WTC11 (cell line): Measurements from ENCODE around the gene KDM6B. TPM values are rescaled to one million over a fixed set of nuclear protein-coding genes. Genes with fewer than 3 reads are reported as not detected.

Source experiments
- ATAC-seq: fragments of 200-7000 bp; cut with Tn5 transposase; 2 replicates; pipeline ENCODE4 v1.10.0; 2021; ENCODE audit warnings: mild to moderate bottlenecking, moderate library complexity
- CTCF ChIA-PET: fragments of 300-600 bp; sonication (Branson Sonifier 250); formaldehyde crosslinking; loops from one replicate; lab custom pipeline; 2021; ENCODE audit warnings: antibody characterized with exemption; lab: Charles Lee
- POLR2A ChIA-PET: fragments of 350-600 bp; sonication (Branson Sonifier 250); formaldehyde crosslinking; loops from one replicate; lab custom pipeline; 2021; ENCODE audit warnings: antibody characterized with exemption; lab: Charles Lee
- DNase-seq: peaks from one replicate; pipeline ENCODE4 v3.0.0; 2021; ENCODE audit warnings: low spot score
- H3K27ac Mint-ChIP-seq: 2 replicates; pipeline ENCODE4 v1.8.0; 2021; ENCODE audit warnings: mixed read lengths
- H3K27me3 Mint-ChIP-seq: 2 replicates; pipeline ENCODE4 v1.8.0; 2021; ENCODE audit warnings: low read depth, mild to moderate bottlenecking, moderate library complexity, mixed read lengths
- H3K36me3 Mint-ChIP-seq: 2 replicates; pipeline ENCODE4 v1.8.0; 2021; ENCODE audit warnings: mixed read lengths
- H3K4me1 Mint-ChIP-seq: 2 replicates; pipeline ENCODE4 v1.8.0; 2022; ENCODE audit warnings: mixed read lengths
- H3K4me3 Mint-ChIP-seq: 2 replicates; pipeline ENCODE4 v1.8.0; 2021; ENCODE audit warnings: mild to moderate bottlenecking, moderate library complexity, mixed read lengths
- H3K9me3 Mint-ChIP-seq: 2 replicates; pipeline ENCODE4 v1.8.0; 2021; ENCODE audit warnings: mixed read lengths
- AR ChIP-seq: fragments of 250-450 bp; sonication (Bioruptor Pico); IDR thresholded peaks from 2 replicates; pipeline ENCODE4 v1.9.0; 2021; ENCODE audit warnings: mild to moderate bottlenecking
- ATF2 ChIP-seq: sonication (generic); formaldehyde crosslinking; IDR thresholded peaks from 2 replicates; pipeline ENCODE4 v1.8.1; 2022; ENCODE audit warnings: low read depth, missing genetic modification reagents, borderline replicate concordance
- CTCF ChIP-seq: fragments of 200-600 bp; IDR thresholded peaks from 2 replicates; pipeline ENCODE4 v1.8.0; 2022; ENCODE audit warnings: antibody characterized with exemption
- ESRRA ChIP-seq: sonication (generic); formaldehyde crosslinking; IDR thresholded peaks from 2 replicates; pipeline ENCODE4 v1.8.1; 2022; ENCODE audit warnings: mild to moderate bottlenecking, missing genetic modification reagents, borderline replicate concordance
- FOXJ3 ChIP-seq: sonication (generic); formaldehyde crosslinking; IDR thresholded peaks from 2 replicates; pipeline ENCODE4 v1.9.0; 2021; ENCODE audit warnings: missing genetic modification reagents, mild to moderate bottlenecking, borderline replicate concordance
- GTF2I ChIP-seq: fragments of 250-450 bp; sonication (Bioruptor Pico); conservative IDR thresholded peaks from 2 replicates; pipeline ENCODE4 v1.4.0; 2021; ENCODE audit warnings: mild to moderate bottlenecking
- HMGA2 ChIP-seq: fragments of 250-450 bp; sonication (Bioruptor Pico); IDR thresholded peaks from 2 replicates; pipeline ENCODE4 v1.4.0; 2021; ENCODE audit warnings: mild to moderate bottlenecking, moderate library complexity
- IRF2 ChIP-seq: sonication (generic); formaldehyde crosslinking; IDR thresholded peaks from 2 replicates; pipeline ENCODE4 v1.8.0; 2022; ENCODE audit warnings: low read depth, missing genetic modification reagents, borderline replicate concordance
- JAZF1 ChIP-seq: fragments of 250-450 bp; sonication (Bioruptor Pico); IDR thresholded peaks from 2 replicates; pipeline ENCODE4 v1.9.0; 2021; ENCODE audit warnings: moderate library complexity, mild to moderate bottlenecking, inconsistent platforms
- KAT7 ChIP-seq: sonication (generic); formaldehyde crosslinking; IDR thresholded peaks from 2 replicates; pipeline ENCODE4 v1.8.1; 2023; ENCODE audit warnings: missing genetic modification reagents, mild to moderate bottlenecking, borderline replicate concordance
- NR2C2 ChIP-seq: sonication (generic); formaldehyde crosslinking; IDR thresholded peaks from 2 replicates; pipeline ENCODE4 v1.8.0; 2022; ENCODE audit warnings: mild to moderate bottlenecking, missing genetic modification reagents
- PRRX2 ChIP-seq: fragments of 250-450 bp; sonication (Bioruptor Pico); IDR thresholded peaks from 2 replicates; pipeline ENCODE4 v1.8.0; 2021; ENCODE audit warnings: mild to moderate bottlenecking
- RELA ChIP-seq: sonication (generic); formaldehyde crosslinking; IDR thresholded peaks from 2 replicates; pipeline ENCODE4 v1.8.1; 2022; ENCODE audit warnings: missing genetic modification reagents, mild to moderate bottlenecking, borderline replicate concordance
- SP1 ChIP-seq: sonication (generic); formaldehyde crosslinking; conservative IDR thresholded peaks from 2 replicates; pipeline ENCODE4 v1.8.1; 2022; ENCODE audit warnings: missing genetic modification reagents
- TCF7 ChIP-seq: sonication (generic); formaldehyde crosslinking; IDR thresholded peaks from 2 replicates; pipeline ENCODE4 v1.8.0; 2022; ENCODE audit warnings: mild to moderate bottlenecking, low read depth, missing genetic modification reagents, moderate library complexity
- TEAD4 ChIP-seq: sonication (generic); formaldehyde crosslinking; IDR thresholded peaks from 2 replicates; pipeline ENCODE4 v1.8.0; 2022; ENCODE audit warnings: mild to moderate bottlenecking, missing genetic modification reagents
- USF1 ChIP-seq: sonication (generic); formaldehyde crosslinking; IDR thresholded peaks from 2 replicates; pipeline ENCODE4 v1.8.0; 2022; ENCODE audit warnings: mild to moderate bottlenecking, missing genetic modification reagents
- ZNF512 ChIP-seq: sonication (generic); formaldehyde crosslinking; IDR thresholded peaks from 2 replicates; pipeline ENCODE4 v1.8.1; 2022; ENCODE audit warnings: missing genetic modification reagents, borderline replicate concordance
- ZSCAN18 ChIP-seq: fragments of 250-450 bp; sonication (Bioruptor Pico); IDR thresholded peaks from 2 replicates; pipeline ENCODE4 v2.1.2; 2022; ENCODE audit warnings: mild to moderate bottlenecking, moderate library complexity
- total RNA-seq: library from RNA; stranded (reverse); gene quantifications from 3 replicates; pipeline ENCODE4 v1.2.3, GENCODE V29; 2021

Gene KDM6B
- total RNA-seq, 1 experiment from 2014 or later, result 13.2 TPM

GRCh38 chr17:7825206-7825990, 8.6 kb upstream of the KDM6B start:
- peaks cover 60% of the 10 kb centered on the region for H3K27me3 Mint-ChIP-seq
- H3K9me3 Mint-ChIP-seq, result no peaks in the 10 kb centered on the region
- CTCF ChIA-PET, result interaction anchor here (0.5 to 4.1 kb wide), 17 partner anchors 8 to 889 kb away, joined by 3 to 62 read pairs (median 4); partner anchors contain the start of genes CYB5D1, GUCY2D, KDM6B and NAA38
- no peak for TF ChIP-seq PRRX2 (CRISPR knock-in tag)
- TF ChIP-seq SP1, result no peak
- no peak for TF ChIP-seq HMGA2 (CRISPR knock-in tag)
- TF ChIP-seq NR2C2, result no peak
- no peak for TF ChIP-seq IRF2 (CRISPR knock-in tag)
- TF ChIP-seq ZNF512 (CRISPR knock-in tag), result no peak
- no peak for TF ChIP-seq ZSCAN18 (CRISPR knock-in tag)
- no peak for TF ChIP-seq TCF7 (CRISPR knock-in tag)
- TF ChIP-seq USF1 (CRISPR knock-in tag), result no peak
- no peak for TF ChIP-seq ATF2 (CRISPR knock-in tag)
- no peak for TF ChIP-seq JAZF1 (CRISPR knock-in tag)
- TF ChIP-seq GTF2I (CRISPR knock-in tag), result no peak
- no peak for TF ChIP-seq AR (CRISPR knock-in tag)
- no peak for TF ChIP-seq ESRRA (CRISPR knock-in tag)
- no peak for TF ChIP-seq CTCF
- no peak for TF ChIP-seq TEAD4 (CRISPR knock-in tag)
- TF ChIP-seq KAT7 (CRISPR knock-in tag), result no peak
- TF ChIP-seq RELA (CRISPR knock-in tag), result no peak
- no peak for TF ChIP-seq FOXJ3 (CRISPR knock-in tag)
- TF ChIP-seq, all 79 proteins: peak for 0
- H3K4me1 Mint-ChIP-seq, result peaks cover 12% of the 10 kb centered on the region
- POLR2A ChIA-PET, result no interaction called here
- no peak for ATAC-seq
- no peak overlapping the region for H3K4me3 Mint-ChIP-seq
- H3K27ac Mint-ChIP-seq, result no peak overlapping the region
- no peaks in the 10 kb centered on the region for H3K36me3 Mint-ChIP-seq
- DNase-seq, result no peak
